Astrocyte (in vitro differentiated cells and primary cell): ENCODE data around the gene BCR. TPM values are rescaled to one million over a fixed set of nuclear protein-coding genes. Genes with fewer than 3 reads are reported as not detected.

Source experiments
- DNase-seq: peaks from one replicate; pipeline ENCODE4 v3.0.0-alpha.2; 2010; ENCODE audit warnings: low read depth
- FAIRE-seq: peaks from 2 replicates; lab custom pipeline; 2011; peaks lifted over from hg19 to GRCh38; lab: Jason Lieb, UNC
- H2AFZ ChIP-seq: 2 replicates; pipeline ENCODE4 v1.6.0; 2012; ENCODE audit warnings: low read depth, low read length, inconsistent platforms
- H3K27ac ChIP-seq: 2 replicates; pipeline ENCODE4 v1.5.1; 2011; ENCODE audit warnings: low read depth, low read length, inconsistent platforms
- H3K27me3 ChIP-seq: 2 replicates; pipeline ENCODE4 v1.6.0; 2011; ENCODE audit warnings: low read length, inconsistent platforms; ENCODE audit not compliant: insufficient read depth
- H3K36me3 ChIP-seq: 2 replicates; pipeline ENCODE4 v1.5.1; 2011; ENCODE audit warnings: low read length, inconsistent platforms; ENCODE audit not compliant: insufficient read depth
- H3K4me1 ChIP-seq: 2 replicates; pipeline ENCODE4 v1.5.1; 2011; ENCODE audit warnings: low read length, inconsistent platforms; ENCODE audit not compliant: insufficient read depth
- H3K4me2 ChIP-seq: 2 replicates; pipeline ENCODE4 v1.6.0; 2012; ENCODE audit warnings: low read length, inconsistent platforms
- H3K4me3 ChIP-seq: 2 replicates; pipeline ENCODE4 v1.5.1; 2011; ENCODE audit warnings: low read depth, mild to moderate bottlenecking, low read length, inconsistent platforms; ENCODE audit not compliant: insufficient read depth
- H3K79me2 ChIP-seq: 2 replicates; pipeline ENCODE4 v1.6.0; 2012; ENCODE audit warnings: mild to moderate bottlenecking, low read length, inconsistent platforms; ENCODE audit not compliant: insufficient read depth
- H3K9ac ChIP-seq: 2 replicates; pipeline ENCODE4 v1.6.0; 2012; ENCODE audit warnings: mild to moderate bottlenecking, low read length, inconsistent platforms
- H3K9me3 ChIP-seq: 2 replicates; pipeline ENCODE4 v1.5.1; 2012; ENCODE audit warnings: low read depth, mild to moderate bottlenecking, low read length, inconsistent platforms; ENCODE audit not compliant: insufficient read depth
- H4K20me1 ChIP-seq: 2 replicates; pipeline ENCODE4 v1.6.0; 2012; ENCODE audit warnings: low read length, inconsistent platforms; ENCODE audit not compliant: insufficient read depth
- H3K27ac Mint-ChIP-seq: one replicate; pipeline ENCODE4 v1.8.0; 2021; ENCODE audit warnings: mild to moderate bottlenecking, mixed read lengths; ENCODE audit not compliant: unreplicated experiment
- H3K27me3 Mint-ChIP-seq: one replicate; pipeline ENCODE4 v1.8.0; 2021; ENCODE audit warnings: low read depth, mixed read lengths; ENCODE audit not compliant: unreplicated experiment
- H3K36me3 Mint-ChIP-seq: one replicate; pipeline ENCODE4 v1.8.0; 2021; ENCODE audit warnings: low read depth, mixed read lengths; ENCODE audit not compliant: unreplicated experiment
- H3K4me1 Mint-ChIP-seq: one replicate; pipeline ENCODE4 v1.8.0; 2021; ENCODE audit warnings: low read depth, mixed read lengths; ENCODE audit not compliant: unreplicated experiment
- H3K4me3 Mint-ChIP-seq: one replicate; pipeline ENCODE4 v1.8.0; 2021; ENCODE audit warnings: mild to moderate bottlenecking, moderate library complexity, mixed read lengths; ENCODE audit not compliant: unreplicated experiment
- H3K9me3 Mint-ChIP-seq: one replicate; pipeline ENCODE4 v1.8.0; 2021; ENCODE audit warnings: mild to moderate bottlenecking, mixed read lengths; ENCODE audit not compliant: unreplicated experiment
- CTCF ChIP-seq: IDR thresholded peaks from 2 replicates; pipeline ENCODE4 v1.5.1; 2011; ENCODE audit warnings: low read depth, mild to moderate bottlenecking, inconsistent platforms, low read length, moderate library complexity; ENCODE audit not compliant: insufficient read depth
- EZH2 ChIP-seq: IDR thresholded peaks from 2 replicates; pipeline ENCODE4 v1.6.1; 2012; ENCODE audit warnings: mild to moderate bottlenecking, low read length, inconsistent platforms; ENCODE audit not compliant: insufficient read depth
- total RNA-seq: library from RNA; stranded (reverse); gene quantifications from 2 replicates; pipeline ENCODE4 v1.2.1, GENCODE V29; 2021

Gene BCR
- total RNA-seq, 1 donor from 2014 or later, result 48.9 TPM

- Histone ChIP-seq H2AFZ (no peak overlapping the region), H3K27me3 (no peaks in the 10 kb centered on the region), H3K4me1 (peaks cover 8% of the 10 kb centered on the region), H3K27ac (no peak overlapping the region), H3K4me3 (no peak overlapping the region), H3K36me3 (peaks cover 2% of the 10 kb centered on the region), H3K79me2 (peaks cover 84% of the 10 kb centered on the region), H3K9ac (no peak overlapping the region), H4K20me1 (peaks cover 84% of the 10 kb centered on the region), H3K4me2 (no peak overlapping the region), H3K9me3 (no peaks in the 10 kb centered on the region)
- Mint-ChIP-seq H3K27ac (no peak overlapping the region), H3K4me1 (peaks cover 7% of the 10 kb centered on the region), H3K9me3 (no peaks in the 10 kb centered on the region), H3K27me3 (no peaks in the 10 kb centered on the region), H3K36me3 (peaks cover 4% of the 10 kb centered on the region), H3K4me3 (no peak overlapping the region)
- TF ChIP-seq CTCF (no peak), EZH2 (no peak)
- DNase-seq (no peak), FAIRE-seq (no peak)
Observed at GRCh38 chr22:23192558-23192957, 12.2 kb downstream of the BCR start.

DNA sequence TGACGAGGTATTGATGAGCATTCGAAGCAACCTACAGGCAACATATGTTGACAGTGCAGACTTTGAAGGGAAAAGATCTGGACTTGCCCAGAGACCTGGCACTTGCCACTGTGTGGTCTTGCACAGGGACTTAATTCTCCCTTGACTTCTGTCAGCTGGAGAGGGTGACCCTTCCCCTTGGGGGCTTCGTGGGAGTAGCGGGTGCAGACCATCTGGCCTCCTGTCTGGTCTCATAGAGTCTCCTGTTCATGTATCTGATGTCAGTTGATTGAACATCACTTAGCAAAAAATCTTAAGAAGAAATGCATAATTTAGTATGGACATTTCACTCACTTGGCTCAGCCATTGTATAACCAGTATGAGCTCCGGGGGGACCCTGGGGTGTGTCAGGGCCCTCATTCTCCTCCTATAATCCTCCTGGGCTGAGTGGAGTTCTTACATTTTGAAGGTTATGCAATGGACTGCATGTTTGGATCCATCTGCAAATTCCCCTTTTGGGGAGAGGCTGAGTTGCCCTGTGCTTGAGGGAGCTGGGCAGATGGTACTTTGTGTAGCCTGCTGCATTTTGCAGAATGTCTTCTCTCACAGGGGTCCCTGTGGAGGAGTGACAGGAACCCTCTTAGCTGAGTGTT is 13.0 kb downstream of the BCR start:
- H3K36me3 Mint-ChIP-seq, result no peaks in the 10 kb centered on the region
- TF ChIP-seq CTCF, result no peak
- TF ChIP-seq EZH2, result no peak
- peak overlapping the region; percentile 62 for H3K27ac Mint-ChIP-seq
- Histone ChIP-seq H4K20me1 (peaks cover 84% of the 10 kb centered on the region), H3K4me2 (no peak overlapping the region), H2AFZ (no peak overlapping the region), H3K27me3 (no peaks in the 10 kb centered on the region), H3K9me3 (no peaks in the 10 kb centered on the region), H3K9ac (no peak overlapping the region), H3K79me2 (peaks cover 84% of the 10 kb centered on the region), H3K36me3 (peaks cover 2% of the 10 kb centered on the region), H3K27ac (no peak overlapping the region), H3K4me1 (peaks cover under 1% of the 10 kb centered on the region), H3K4me3 (no peak overlapping the region)
- peaks cover 6% of the 10 kb centered on the region for H3K4me1 Mint-ChIP-seq
- H3K9me3 Mint-ChIP-seq, result no peaks in the 10 kb centered on the region
- no peaks in the 10 kb centered on the region for H3K27me3 Mint-ChIP-seq
- FAIRE-seq (no peak), DNase-seq (no peak)
- H3K4me3 Mint-ChIP-seq, result no peak overlapping the region

- Histone ChIP-seq H3K79me2 (peaks cover 86% of the 10 kb centered on the region), H3K27me3 (no peaks in the 10 kb centered on the region), H3K36me3 (peaks cover 2% of the 10 kb centered on the region), H3K4me1 (no peaks in the 10 kb centered on the region), H3K4me2 (peak overlapping the region; percentile 41), H2AFZ (no peak overlapping the region), H3K4me3 (no peak overlapping the region), H3K9ac (no peak overlapping the region), H4K20me1 (peaks cover 84% of the 10 kb centered on the region), H3K27ac (no peak overlapping the region), H3K9me3 (no peaks in the 10 kb centered on the region)
- no peak for FAIRE-seq
- Mint-ChIP-seq H3K4me1 (peaks cover 6% of the 10 kb centered on the region), H3K27ac (peak overlapping the region; percentile 62), H3K27me3 (no peaks in the 10 kb centered on the region), H3K4me3 (no peak overlapping the region), H3K36me3 (no peaks in the 10 kb centered on the region), H3K9me3 (no peaks in the 10 kb centered on the region)
- peak; percentile 43 for DNase-seq
- TF ChIP-seq CTCF (no peak), EZH2 (no peak)
Observed at GRCh38 chr22:23193882-23194281, 13.6 kb downstream of the BCR start.
